Measurements from ENCODE around the gene TNNC1.

TNNC1 gene

GRCh38 chr3:52441772-52442332, 12.0 kb downstream of the TNNC1 start:
- no peak for DNase-seq

GRCh38 chr3:52441091-52441771, 12.6 kb downstream of the TNNC1 start:
- DNase-seq = no peak

- no peak for DNase-seq
Measured at GRCh38 chr3:52440671-52441070, 13.2 kb downstream of the TNNC1 start.

DNA sequence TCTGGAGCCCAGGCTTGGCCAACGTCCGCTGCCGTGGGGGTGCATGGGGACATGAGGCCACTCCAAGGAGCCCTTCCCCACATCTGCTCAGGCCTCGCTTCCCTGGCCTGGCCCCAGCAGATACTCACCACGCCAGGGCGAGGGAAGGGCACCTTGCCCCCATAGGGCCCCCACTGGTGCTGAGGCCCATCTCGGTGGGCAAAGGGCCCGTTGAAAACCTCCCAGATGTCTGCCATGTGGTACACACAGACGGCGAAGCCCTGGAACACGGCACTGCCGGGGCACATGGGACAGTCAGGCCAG, 13.6 kb downstream of the TNNC1 start:
- no peak for DNase-seq

DNA sequence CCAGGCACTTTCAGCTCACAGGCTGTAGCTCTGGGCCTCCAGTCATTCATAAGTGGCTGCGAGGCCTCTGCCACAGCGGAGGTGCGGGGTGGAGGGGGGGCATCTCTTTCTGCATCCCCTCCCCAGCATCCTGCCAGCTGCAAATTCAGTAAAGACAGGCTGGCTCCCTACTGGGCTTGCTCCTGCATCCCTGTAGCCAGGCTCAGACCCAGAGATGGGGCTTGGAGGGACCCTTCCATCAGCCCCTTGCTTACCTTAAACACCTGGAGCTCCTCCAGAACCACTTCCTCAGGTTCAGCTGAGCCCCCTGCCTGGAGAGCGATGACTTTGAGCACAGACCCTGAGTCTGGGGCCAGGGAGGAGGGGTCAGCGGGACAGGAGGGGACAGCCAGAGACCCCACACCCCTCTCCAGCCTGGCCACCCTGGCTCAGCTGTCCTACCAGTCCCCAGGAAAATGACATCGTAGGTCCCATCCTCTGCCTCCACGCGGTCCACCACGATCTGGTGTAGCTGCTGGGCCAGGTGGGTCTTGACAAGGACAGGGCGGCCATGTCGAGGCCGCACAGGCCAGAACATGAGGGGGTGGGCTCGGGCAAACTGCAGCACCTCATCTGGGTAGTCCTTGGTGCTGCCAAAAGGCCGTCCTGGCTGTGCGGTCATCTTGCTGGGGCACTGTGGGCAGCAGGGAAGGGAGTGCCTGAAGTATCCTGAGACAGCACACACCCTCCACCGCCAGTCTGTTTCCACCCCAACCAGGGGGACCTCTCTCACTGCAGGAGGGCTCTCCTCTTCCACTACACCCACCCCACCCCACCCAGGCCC, 14.2 kb downstream of the TNNC1 start:
- no peak for DNase-seq

GRCh38 chr3:52438579-52439425, 15.0 kb downstream of the TNNC1 start:
- no peak for DNase-seq

GRCh38 chr3:52438104-52438376, 15.8 kb downstream of the TNNC1 start:
- no peak for DNase-seq

DNA sequence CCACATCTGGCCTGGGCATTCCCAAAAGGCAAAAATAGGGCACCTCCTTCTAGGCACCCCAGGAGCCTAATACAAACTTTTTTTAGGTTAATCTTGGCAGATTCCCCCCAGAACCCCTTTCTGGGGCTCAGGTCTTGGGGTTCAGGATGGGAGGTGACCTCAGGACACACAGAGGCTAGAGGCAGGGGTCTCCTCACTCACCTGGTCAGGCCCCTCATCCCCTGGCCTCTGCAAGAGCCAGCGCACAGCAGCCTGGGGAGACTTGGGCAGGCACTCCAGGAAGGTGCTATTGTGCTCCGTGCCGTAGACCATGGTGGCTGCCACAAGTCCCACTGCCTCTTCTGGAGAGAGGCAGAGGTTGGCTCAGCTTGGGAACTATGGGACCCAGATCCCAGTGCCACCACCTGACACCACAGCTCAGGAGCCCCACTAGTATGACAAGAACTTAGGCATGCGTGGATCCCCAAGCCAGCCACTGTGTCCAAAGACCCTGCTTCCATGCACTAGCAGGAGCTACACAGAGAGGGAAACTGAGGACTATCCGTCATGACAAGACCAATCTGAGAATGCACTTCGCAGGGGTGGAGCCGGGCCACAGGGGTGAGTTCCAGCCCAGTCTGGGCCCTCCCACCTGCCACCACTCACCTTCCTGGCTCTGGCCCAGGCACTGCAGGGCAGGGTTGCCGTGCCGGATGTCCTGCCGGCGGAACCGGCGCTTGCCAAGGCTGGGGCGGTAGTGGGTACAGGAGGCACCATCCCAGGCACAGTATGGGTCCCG, 16.3 kb downstream of the TNNC1 start:
- DNase-seq = no peak

- DNase-seq = no peak
Measured at GRCh38 chr3:52436500-52437149, 17.2 kb downstream of the TNNC1 start.

DNA sequence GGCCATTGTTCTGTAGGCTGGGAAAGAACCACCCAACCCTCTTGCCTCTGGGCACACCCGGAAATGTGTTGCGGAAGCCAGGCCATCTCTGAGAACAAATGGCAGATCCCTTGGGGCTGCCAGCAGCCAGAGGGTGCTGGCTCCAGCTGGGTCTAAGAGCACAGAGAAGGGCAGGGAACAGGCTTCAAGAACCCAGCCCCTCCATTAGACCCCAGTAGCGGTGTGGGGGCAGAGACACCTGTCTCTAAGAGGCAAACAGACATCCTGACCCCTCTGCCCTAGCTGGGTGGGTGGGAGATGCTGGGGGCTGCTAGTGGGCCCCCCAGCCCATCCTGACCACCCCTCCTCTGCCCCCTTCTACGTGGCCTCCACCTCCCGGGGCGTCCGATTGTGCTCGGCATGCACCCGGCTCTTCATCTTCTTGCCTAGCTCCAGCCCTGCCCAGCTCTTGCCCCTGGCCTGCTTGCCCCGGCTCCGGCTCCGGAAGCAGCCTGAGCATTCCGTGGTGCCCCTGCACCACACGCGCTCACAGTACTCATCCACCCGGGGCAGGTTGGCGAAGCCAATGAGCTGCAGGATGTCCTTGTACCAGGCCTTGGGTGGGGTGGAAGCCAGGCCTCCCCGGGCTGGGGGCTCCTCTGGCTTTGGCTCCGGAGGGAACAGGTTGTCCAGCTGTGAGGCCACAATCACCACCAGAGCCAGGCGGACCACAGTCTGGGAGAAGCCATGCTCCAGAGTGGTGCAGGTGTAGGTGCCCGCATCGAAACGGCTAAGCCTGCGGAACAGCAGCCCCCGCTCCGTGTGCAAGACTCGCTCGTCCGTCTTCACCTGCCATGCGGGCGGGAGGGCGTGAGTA, 18.4 kb downstream of the TNNC1 start:
- DNase-seq = no peak

DNA sequence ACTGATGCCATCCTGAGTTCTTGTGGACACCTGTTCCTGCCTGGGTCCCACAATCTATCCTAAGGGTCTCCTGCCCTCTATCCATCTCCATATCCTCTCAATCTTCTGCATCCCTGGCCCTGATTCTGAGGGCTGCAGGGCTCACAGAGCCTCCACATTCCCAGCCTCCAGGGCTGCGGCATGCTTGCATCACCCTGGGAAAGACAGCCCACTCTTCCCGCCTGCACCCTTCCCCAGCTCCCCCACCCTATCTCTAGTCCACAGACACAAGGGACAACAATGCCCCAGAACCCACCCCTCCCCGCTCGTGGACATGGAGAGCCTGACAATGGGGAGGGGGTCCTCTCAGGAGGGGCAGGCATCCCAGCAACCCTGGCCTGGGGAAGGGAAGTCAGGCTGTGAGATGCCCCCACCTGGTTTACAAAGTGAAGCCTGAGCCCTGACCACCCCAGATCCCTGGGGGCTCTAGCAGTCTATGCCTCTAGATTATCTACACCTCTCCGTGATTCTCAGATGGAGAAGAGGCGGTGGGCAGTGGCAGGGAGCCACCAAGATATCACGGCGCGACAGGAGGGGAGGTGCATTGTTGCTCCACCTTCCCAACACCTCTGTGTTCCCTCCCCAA, 19.2 kb downstream of the TNNC1 start:
- no peak for DNase-seq

DNA sequence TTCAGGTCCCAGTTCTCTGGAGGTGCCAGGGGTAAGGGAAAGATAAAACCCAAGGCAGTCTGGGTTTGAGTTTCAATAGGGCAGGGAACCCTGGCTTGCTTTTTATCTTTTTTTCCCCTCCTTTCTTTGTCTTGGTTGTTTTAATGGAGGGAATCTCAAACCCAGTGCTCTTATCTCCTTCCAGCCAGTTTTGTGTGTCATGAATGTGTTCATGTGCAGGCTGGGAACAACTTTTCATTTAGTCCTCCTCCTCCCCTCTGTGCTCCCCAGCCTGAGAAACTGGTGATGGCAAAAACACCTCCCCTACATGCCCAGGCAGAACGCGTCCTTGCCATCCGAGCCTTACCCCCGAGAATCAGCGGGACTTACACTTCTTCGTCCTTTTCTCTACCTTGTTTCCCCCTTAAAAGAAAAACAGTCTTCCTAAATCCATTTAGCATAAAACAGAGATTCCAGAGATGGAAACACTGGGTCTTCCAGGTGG, 19.8 kb downstream of the TNNC1 start:
- DNase-seq = no peak

GRCh38 chr3:52433328-52433995, 20.4 kb downstream of the TNNC1 start:
- no peak for DNase-seq

GRCh38 chr3:52432691-52433141, 21.1 kb downstream of the TNNC1 start:
- DNase-seq = no peak

- no peak for DNase-seq
Measured at GRCh38 chr3:52432225-52432624, 21.6 kb downstream of the TNNC1 start.

DNA sequence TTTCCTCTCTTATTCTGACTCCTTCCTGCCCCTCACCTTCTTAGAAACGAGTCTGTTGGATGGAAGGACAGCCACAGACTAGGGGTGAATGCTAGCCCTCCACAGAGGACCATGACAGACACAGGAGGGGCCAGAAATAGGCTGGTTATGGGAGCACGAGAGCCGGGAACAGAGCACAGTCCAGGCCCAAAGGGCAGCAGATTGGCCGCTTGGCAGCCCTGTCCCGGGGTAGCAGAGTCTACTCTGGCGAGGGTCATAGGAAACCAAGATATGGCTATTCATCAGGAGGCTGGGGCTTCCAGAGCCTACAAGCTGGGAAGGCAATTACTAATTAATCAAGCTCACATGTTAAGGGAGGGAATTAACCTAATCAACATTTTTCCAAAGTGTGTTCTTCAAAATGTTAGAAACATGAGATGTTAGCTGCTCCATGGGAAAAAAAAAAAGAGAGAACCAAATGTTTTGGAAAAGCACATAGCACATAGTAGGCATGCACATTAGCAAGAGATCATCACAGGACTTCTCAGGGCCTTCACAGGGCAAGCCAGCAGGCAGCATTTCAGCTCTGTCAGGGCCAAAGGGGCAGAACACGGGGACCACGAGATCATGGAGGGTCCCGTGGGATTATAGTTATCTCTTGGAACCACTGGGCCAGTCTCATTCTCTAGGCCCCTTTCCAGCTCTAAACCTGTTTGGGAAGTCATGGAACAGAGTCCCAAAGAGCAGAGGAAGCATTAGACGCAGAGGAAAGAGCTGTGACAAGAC, 22.2 kb downstream of the TNNC1 start:
- no peak for DNase-seq

DNA sequence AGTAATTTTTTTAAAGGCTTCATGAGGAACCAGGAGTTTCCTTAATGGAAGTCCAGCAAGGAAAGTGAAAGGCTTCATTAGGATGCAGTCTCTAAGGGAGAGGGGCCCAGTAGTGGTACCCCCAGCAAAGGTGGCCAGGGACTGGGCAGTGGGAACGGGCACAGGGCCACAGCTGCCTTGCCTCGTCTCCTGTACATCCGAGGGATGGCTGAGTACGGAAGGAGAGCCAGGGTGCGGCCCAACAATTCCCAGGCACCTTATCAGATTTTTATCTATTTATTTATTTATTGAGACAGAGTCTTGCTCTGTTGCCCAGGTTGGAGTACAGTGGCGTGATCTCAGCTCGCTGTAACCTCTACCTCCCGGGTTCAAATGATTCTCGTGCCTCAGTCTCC, 23.4 kb downstream of the TNNC1 start:
- DNase-seq = no peak

DNA sequence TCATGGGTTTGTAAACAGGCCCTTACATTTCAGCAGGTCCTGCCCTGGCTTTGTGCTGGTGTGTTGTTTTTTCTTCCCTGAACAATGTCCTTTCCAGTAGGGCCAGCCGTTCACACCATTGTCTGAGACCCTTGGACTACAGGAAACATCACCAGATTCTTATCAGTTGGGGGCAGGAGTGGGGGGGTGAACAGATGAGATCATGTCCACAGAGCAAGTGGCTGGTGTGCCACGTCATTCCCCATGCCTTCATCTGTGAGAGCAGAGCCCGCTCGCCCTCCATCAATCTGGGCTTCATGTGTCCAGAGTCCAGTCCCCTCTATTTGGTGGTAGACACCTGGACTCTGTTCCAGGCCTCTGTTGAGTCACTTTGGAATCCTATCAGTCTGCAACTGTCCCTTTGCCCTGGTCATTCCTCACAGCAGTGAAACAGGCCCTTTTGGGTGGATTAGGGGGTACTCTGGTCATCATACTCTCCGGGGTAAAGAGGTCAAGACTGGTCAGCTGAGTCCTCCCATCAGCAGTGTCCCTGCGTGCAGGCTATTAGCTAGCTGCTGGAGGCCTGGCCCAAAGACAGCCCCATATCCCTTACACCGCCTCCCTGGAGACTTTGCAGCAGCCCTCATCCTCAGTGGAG, 23.9 kb downstream of the TNNC1 start:
- DNase-seq = no peak

GRCh38 chr3:52429031-52429430, 24.8 kb downstream of the TNNC1 start:
- no peak for DNase-seq
